HG03066 (cell line): ENCODE results near the gene ZNF407.
A peak's percentile ranks its signal among the peaks of the same experiment; 100 is the strongest.
"Not testable (repeated sequence)": the region's sequence is repeated elsewhere in the genome, so short reads cannot be mapped to it uniquely, and the experiment has no call there.

Source experiments
- ATAC-seq: cut with Tn5 transposase; IDR thresholded peaks from one replicate; pipeline ENCODE4 v1.9.1; 2021; ENCODE audit warnings: low read depth; ENCODE audit not compliant: unreplicated experiment

Gene ZNF407

DNA sequence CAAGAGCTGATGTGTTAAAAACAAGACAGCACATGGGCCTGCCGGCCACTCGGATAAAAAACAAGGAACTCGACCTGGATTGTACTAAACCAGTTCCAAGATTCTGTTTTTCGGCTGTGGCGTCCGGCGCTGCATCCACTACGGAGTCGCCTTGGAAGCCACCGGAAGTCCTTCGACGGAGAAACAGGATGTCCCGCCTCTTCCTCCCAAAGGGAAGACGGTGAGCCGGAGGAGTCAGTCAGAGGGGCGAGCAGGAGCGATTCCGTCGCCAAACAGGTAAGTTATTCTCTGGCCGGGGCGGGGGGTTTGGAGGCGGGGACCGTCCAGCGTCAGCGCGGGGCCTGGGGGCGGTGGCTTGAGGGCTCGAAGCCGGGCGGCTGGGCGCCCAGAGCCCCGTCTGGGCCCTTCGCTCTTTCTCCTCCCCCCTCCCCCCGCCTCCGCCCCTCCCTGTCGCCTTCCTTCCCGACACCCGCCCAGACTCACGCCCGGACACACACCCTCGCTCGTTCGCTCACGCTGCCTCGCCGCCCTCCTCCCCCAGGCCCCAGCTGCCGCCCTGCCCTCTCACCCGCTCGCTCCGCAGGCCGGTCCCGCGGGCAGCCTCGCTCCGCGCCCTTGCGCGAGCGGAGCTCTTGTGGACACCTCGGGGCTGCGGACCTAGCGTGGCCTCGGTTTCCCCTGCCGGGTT, at the start of gene ZNF407:
ZNF407 (plus strand) TSS at position 209 of the 688 bp plus-strand sequence. CDS start 33,150 bp downstream, outside the sequence.
- peak; percentile 73 for ATAC-seq

- no peak for ATAC-seq
Measured at GRCh38 chr18:74549591-74550104, 48.0 kb upstream of the ZNF407 start.

DNA sequence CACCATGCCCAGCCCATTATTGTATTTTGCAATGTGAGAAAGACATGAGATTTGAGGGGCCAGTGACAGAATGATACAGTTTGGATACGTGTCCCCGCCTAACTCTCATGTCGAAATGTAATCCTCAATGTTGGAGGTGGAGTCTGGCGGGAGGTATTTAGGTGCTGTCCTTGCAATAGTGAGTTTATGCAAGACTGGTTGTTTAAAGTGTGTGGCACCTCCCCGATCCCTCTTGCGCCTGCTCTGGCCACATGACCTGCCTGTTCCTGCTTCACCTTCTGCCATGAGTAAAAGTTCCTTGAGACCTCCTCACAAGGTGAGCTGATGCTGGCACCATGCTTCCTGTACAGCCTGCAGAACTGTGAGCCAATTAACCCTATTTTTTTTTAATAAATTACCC, 46.8 kb upstream of the ZNF407 start:
- ATAC-seq: no peak

DNA sequence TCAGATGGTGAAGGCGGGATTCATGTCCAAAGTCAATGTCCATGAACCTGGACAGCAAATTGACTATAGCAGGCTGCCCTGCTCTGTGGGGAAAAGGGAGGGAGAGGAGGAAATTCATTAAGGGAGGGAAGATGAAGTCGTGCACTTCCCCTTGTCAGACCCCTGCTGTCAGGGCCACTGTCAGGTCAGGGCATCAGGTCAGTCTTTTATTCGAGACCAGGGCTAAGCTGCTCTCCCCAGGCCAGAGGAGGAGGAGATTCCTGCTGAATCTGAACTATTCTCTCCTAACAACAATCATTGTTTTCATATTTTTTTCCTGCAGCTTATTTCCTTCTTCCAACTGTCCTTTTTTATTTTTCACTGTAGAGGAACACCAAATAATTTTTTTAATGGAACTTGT, 46.2 kb upstream of the ZNF407 start:
- ATAC-seq: no peak

GRCh38 chr18:74551936-74552555, 45.6 kb upstream of the ZNF407 start:
- peak; percentile 97 for ATAC-seq

DNA sequence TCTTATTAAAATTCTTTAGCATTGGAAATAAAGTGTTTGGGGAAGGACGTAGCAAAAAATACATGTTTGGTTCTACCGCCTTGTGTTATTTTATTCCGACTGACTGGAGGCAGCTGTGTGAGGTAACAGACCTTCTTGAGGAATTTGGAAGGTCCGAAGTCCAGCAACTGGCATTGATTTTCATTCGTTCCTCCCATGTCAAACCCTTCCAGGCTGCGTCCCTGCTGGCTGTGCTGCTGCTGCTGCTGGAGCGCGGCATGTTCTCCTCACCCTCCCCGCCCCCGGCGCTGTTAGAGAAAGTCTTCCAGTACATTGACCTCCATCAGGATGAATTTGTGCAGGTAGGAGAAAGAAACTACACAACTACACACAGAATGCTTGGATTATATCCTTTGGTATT, 41.5 kb upstream of the ZNF407 start:
- ATAC-seq: no peak

DNA sequence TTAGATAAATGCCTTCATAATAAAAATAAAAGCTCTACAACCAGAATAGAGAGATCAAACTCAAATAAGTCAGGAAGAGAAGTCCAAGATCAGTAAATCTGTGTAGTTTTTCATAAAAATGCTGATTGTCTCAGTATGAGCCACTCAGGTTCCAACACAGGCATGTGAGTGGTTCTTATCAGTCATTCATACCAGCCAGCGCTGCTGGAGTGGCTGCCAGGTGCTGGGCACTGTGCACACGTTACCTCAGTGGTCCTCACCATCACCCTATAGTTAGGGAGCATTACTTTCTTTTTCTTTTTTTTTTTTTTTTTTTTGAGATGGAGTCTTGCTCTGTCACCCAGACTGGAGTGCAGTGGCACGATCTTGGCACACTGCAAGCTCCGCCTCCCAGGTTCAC, 39.6 kb upstream of the ZNF407 start:
- ATAC-seq: no peak

GRCh38 chr18:74562131-74562730, 35.4 kb upstream of the ZNF407 start:
- ATAC-seq: no peak

GRCh38 chr18:74562775-74563174, 34.9 kb upstream of the ZNF407 start:
- ATAC-seq: no peak

DNA sequence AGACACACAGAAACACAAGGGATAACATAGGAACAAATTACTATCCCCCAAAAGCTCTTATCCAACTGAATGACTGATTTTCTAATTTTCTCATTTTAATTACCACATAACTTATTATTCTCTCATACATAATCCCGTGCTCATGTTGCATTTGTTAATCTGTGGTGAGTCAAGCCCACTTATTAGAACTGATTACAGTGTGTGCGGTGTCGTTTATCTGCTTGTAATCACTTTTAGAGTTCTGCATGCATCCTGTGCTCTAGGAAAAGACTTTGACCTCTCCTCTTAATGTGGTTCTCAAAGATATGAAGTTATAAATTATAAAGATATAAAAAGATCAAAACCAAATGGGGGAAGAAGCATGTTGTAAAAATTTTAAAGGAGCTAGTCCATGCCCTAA, 33.7 kb upstream of the ZNF407 start:
- ATAC-seq: no peak

DNA sequence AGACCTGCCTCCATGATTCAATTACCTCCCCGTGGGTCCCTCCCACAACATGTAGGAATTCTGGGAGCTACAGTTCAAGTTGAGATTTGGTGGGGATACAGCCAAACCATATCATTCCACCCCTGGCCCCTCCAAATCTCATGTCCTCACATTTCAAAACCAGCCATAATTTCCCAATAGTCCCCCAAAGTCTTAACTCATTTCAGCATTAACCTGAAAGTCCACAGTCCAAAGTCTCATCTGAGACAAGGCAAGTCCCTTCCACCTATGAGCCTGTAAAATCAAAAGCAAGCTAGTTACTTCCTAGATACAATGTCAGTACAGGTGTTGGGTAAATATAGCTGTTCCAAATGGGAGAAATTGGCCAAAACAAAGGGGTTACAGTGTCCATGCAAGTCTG, 32.5 kb upstream of the ZNF407 start:
- ATAC-seq: not testable (repeated sequence)

DNA sequence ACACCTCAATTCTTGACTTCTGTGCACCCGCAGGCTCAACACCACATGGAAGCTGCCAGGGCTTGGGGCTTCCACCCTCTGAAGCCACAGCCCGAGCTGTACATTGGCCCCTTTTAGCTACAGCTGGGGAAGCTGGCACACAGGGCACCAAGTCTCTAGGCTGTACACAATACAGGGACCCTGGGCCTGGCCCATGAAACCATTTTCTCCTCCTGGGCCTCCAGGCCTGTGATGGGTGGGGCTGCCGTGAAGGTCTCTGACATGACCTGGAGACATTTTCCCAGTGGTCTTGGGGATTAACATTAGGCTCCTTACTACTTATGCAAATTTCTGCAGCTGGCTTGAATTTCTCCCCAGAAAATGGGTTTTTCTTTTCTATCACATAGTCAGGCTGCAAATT, 31.7 kb upstream of the ZNF407 start:
- ATAC-seq: not testable (repeated sequence)

DNA sequence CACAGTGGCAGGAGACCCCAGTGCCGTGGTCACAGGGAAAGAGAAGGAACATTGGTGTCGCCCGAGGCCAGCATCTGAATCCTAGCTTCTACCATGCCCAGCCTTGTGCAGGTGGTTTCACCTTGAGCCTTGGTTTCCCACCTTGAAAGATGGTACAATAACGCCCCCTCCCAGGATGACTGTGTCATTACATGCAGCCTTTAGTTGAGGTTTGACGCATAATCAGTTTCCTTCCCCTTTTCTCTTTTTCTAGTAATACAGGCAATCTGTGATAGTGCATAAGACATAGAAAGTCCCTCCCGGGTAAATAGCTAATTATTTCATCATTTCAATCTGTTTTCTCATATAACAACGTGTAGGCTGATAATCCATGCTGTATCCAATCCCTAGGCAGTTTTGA, 29.8 kb upstream of the ZNF407 start:
- no peak for ATAC-seq

- no peak for ATAC-seq
Measured at GRCh38 chr18:74569401-74569800, 28.3 kb upstream of the ZNF407 start.

GRCh38 chr18:74570266-74570665, 27.4 kb upstream of the ZNF407 start:
- ATAC-seq: no peak

GRCh38 chr18:74571895-74572680, 25.6 kb upstream of the ZNF407 start:
- ATAC-seq: no peak

DNA sequence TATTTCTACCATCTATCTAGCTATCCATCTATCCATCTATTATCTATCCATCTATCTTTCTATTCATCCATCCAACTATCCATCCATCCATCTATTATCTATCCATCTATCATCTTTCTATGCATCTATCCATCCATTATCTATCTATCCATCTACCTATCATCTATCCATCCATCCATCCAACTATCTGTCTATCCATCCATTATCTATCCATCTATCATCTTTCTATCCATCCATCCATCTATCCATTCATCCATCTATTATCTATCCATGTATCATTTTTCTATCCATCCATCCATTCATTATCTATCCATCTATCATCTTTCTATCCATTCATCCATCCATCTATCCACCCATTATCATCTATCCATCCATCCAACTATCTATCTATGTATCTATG, 24.6 kb upstream of the ZNF407 start:
- ATAC-seq: no peak

GRCh38 chr18:74574916-74575315, 22.8 kb upstream of the ZNF407 start:
- no peak for ATAC-seq

DNA sequence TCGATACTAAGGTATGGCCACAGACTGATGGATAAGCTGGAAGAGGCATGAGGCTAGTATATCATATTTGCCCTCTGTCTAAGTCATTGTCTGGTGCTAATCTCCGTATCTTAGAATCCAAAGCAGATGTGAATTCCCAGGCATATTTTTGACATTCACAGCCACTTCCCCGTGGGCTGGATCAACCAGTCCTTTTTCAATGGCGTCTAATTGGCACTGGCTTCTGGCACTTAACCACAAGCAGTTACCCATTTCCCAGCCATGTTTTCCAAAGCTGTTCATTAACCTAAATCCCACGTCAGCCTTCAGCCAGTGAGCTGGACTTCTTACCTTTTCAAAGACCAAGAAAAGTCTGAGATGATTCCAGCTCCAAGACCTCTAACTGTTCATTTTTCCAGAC, 20.7 kb upstream of the ZNF407 start:
- no peak for ATAC-seq

- ATAC-seq: no peak
Measured at GRCh38 chr18:74579496-74580065, 18.1 kb upstream of the ZNF407 start.

DNA sequence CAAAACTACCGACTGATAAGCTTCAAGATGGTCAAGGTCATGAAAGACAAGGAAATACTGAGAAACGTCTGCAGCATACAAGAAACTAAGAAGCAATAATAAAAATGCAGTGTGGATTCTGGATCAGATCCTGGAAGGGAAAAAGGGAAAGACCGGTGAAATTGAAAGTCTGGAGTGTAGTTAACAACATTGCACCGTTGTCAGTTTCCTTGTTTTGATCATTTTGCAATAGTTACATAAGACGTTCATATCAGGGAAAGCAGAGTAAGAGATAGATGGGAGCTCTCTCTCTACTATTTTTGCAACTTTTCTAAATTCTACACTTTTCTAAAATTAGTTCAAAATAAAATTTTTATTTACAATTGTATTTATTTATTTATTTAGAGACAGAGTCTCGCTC, 15.0 kb upstream of the ZNF407 start:
- ATAC-seq: no peak
